AG04450 (cell line): Measurements from ENCODE around the gene PHF12. TPM values are rescaled to one million over a fixed set of nuclear protein-coding genes. Genes with fewer than 3 reads are reported as not detected.

Source experiments
- CTCF ChIA-PET: fragments of 300-600, 350-600 bp; formaldehyde crosslinking; extraction: SDS; loops from one replicate; lab custom pipeline; 2022; ENCODE audit warnings: antibody characterized with exemption, inconsistent platforms; lab: Charles Lee
- POLR2A ChIA-PET: fragments of 350-600 bp; formaldehyde crosslinking; extraction: SDS; loops from one replicate; lab custom pipeline; 2021; ENCODE audit warnings: antibody characterized with exemption, inconsistent platforms; lab: Yijun Ruan, JAX
- DNase-seq: peaks from one replicate; pipeline ENCODE4 v3.0.0-alpha.2; 2011; ENCODE audit warnings: low read depth, low spot score
- H3K27ac ChIP-seq: one replicate; pipeline ENCODE4 v1.5.1; 2012; ENCODE audit warnings: low read depth, low read length, control low read depth
- H3K27me3 ChIP-seq: one replicate; pipeline ENCODE4 v1.6.0; 2012; ENCODE audit warnings: low read length; ENCODE audit not compliant: control insufficient read depth, insufficient read depth
- H3K4me3 ChIP-seq: 2 replicates; pipeline ENCODE4 v1.5.1; 2011; ENCODE audit warnings: mild to moderate bottlenecking, low read depth, low read length, control low read depth
- H3K9me3 ChIP-seq: 2 replicates; pipeline ENCODE4 v1.5.1; 2012; ENCODE audit warnings: low read length; ENCODE audit not compliant: control insufficient read depth, insufficient read depth
- CTCF ChIP-seq: IDR thresholded peaks from 2 replicates; pipeline ENCODE4 v1.5.1; 2011; ENCODE audit warnings: low read depth, low read length, control low read depth, inconsistent platforms
- polyA plus RNA-seq: library from polyadenylated mRNA; depleted of rRNA; stranded (reverse); fragments of >200 nt; gene quantifications from 2 replicates; pipeline ENCODE4 v1.2.3, GENCODE V29; 2011

PHF12 gene
- polyA plus RNA-seq, 1 experiment = 13.6 TPM

- POLR2A ChIA-PET = interaction anchor here (0.7 kb wide), 1 partner anchor 194 kb away, joined by 10 read pairs; no protein-coding TSS in a partner anchor
These were observed 3.6 kb upstream of the PHF12 start for GRCh38 chr17:28954886-28955285.

GRCh38 chr17:28953444-28954118, 2.3 kb upstream of the PHF12 start:
- ChIA-PET CTCF (interaction anchor here (0.5 to 3.7 kb wide), 33 partner anchors 8 to 238 kb away, joined by 3 to 66 read pairs (median 4); partner anchors contain the start of genes FAM222B, NEK8, RPL23A and TLCD1), POLR2A (interaction anchor here (0.9 to 1.1 kb wide), 2 partner anchors 225 to 227 kb away, joined by 3 read pairs; partner anchors contain the start of gene NEK8)
- no peak overlapping the region for H3K27ac ChIP-seq
- TF ChIP-seq CTCF = peak; percentile 85
- no peaks in the 10 kb centered on the region for H3K27me3 ChIP-seq
- peaks cover 3% of the 10 kb centered on the region; the same call in 1 of the 2 replicates for H3K9me3 ChIP-seq
- DNase-seq = no peak
- H3K4me3 ChIP-seq = no peak overlapping the region

More at GRCh38 chr17:28954886-28955285, 3.6 kb upstream of the PHF12 start:
- Histone ChIP-seq H3K27ac (no peak overlapping the region), H3K27me3 (no peaks in the 10 kb centered on the region), H3K9me3 (peaks cover under 1% of the 10 kb centered on the region; the same call in 1 of the 2 replicates), H3K4me3 (no peak overlapping the region)
- TF ChIP-seq CTCF = no peak
- DNase-seq = no peak
- CTCF ChIA-PET = interaction anchor here (0.5 to 3.7 kb wide), 4 partner anchors 11 to 227 kb away, joined by 3 to 66 read pairs (median 14); partner anchors contain the start of genes NEK8 and TLCD1

- Histone ChIP-seq H3K4me3 (peak overlapping the region; percentile 77), H3K9me3 (peaks cover 3% of the 10 kb centered on the region; the same call in 1 of the 2 replicates), H3K27me3 (no peaks in the 10 kb centered on the region), H3K27ac (peak overlapping the region; percentile 98)
- ChIA-PET CTCF (interaction anchor here (0.6 to 3.7 kb wide), 22 partner anchors 9 to 237 kb away, joined by 3 to 66 read pairs (median 5); partner anchors contain the start of genes FAM222B, NEK8, RPL23A and TLCD1), POLR2A (interaction anchor here (0.6 to 1.6 kb wide), 12 partner anchors 13 to 233 kb away, joined by 3 to 9 read pairs (median 4); partner anchors contain the start of genes NEK8 and RPL23A)
- DNase-seq = peak; percentile 99
- no peak for TF ChIP-seq CTCF
These were observed 965 bp upstream of the PHF12 start for GRCh38 chr17:28951991-28952975.

GRCh38 chr17:28950752-28951427, 428 bp downstream of the PHF12 start:
- POLR2A ChIA-PET = interaction anchor here (0.7 to 2.4 kb wide), 12 partner anchors 15 to 231 kb away, joined by 3 to 27 read pairs (median 6); partner anchors contain the start of genes NEK8, RPL23A and TLCD1
- CTCF ChIA-PET = interaction anchor here (1.0 to 3.7 kb wide), 4 partner anchors 166 to 224 kb away, joined by 3 to 66 read pairs (median 6); partner anchors contain the start of genes NEK8 and TLCD1
- Histone ChIP-seq H3K27me3 (no peaks in the 10 kb centered on the region), H3K27ac (peak overlapping the region; percentile 75), H3K4me3 (peak overlapping the region; percentile 92), H3K9me3 (peaks cover 3% of the 10 kb centered on the region; the same call in 1 of the 2 replicates)
- no peak for TF ChIP-seq CTCF
- no peak for DNase-seq
